Activated T-helper 1 cell treated with anti-CD3 and anti-CD28 coated beads, Interleukin-12 subunit alpha, Interleukin-12 subunit beta, Interleukin-2, Interleukin-4 antibody, amounts not matched to agents 30 ng/mL and 10 ng/mL and 1 ng/mL, durations not matched to agents 14 hours and 24 hours and 36 hours (primary cell): ENCODE results near the gene C2orf74. TPM values are rescaled to one million over a fixed set of nuclear protein-coding genes. Genes with fewer than 3 reads are reported as not detected.
"Not testable (repeated sequence)": the region's sequence is repeated elsewhere in the genome, so short reads cannot be mapped to it uniquely, and the experiment has no call there.

Experiments used
- DNase-seq: peaks from one replicate; pipeline ENCODE4 v3.0.0; 2021; ENCODE audit warnings: low spot score
- H3K27ac Mint-ChIP-seq: one replicate; pipeline ENCODE4 v1.8.0; 2021; ENCODE audit warnings: mild to moderate bottlenecking, mixed read lengths
- H3K27me3 Mint-ChIP-seq: one replicate; pipeline ENCODE4 v1.8.0; 2022; ENCODE audit warnings: mild to moderate bottlenecking, moderate library complexity, mixed read lengths; ENCODE audit not compliant: insufficient read depth
- H3K36me3 Mint-ChIP-seq: one replicate; pipeline ENCODE4 v1.8.0; 2021; ENCODE audit warnings: low read depth, mixed read lengths
- H3K4me1 Mint-ChIP-seq: one replicate; pipeline ENCODE4 v1.8.0; 2021; ENCODE audit warnings: low read depth, mixed read lengths
- H3K4me3 Mint-ChIP-seq: one replicate; pipeline ENCODE4 v1.8.0; 2021; ENCODE audit warnings: mild to moderate bottlenecking, moderate library complexity, mixed read lengths
- H3K9me3 Mint-ChIP-seq: one replicate; pipeline ENCODE4 v1.8.0; 2021; ENCODE audit warnings: mixed read lengths
- intact Hi-C: fragments of 100-400 bp; cut with micrococcal nuclease; formaldehyde crosslinking; loops from one replicate; pipeline ENCODE4 v1.15.1; 2024
- total RNA-seq: library from RNA; stranded (reverse); gene quantifications from 2 replicates; pipeline ENCODE4 v1.2.3, GENCODE V29; 2022

Gene C2orf74
- total RNA-seq, 1 donor from 2014 or later = 9.7 TPM

GRCh38 chr2:61187085-61187484 is 25.1 kb downstream of the C2orf74 start:
- H3K27me3 Mint-ChIP-seq = no peaks in the 10 kb centered on the region
- H3K36me3 Mint-ChIP-seq = peaks cover 68% of the 10 kb centered on the region
- no peak overlapping the region for H3K4me3 Mint-ChIP-seq
- peaks cover 39% of the 10 kb centered on the region for H3K4me1 Mint-ChIP-seq
- no peak for DNase-seq
- intact Hi-C loops = no loop called here
- no peaks in the 10 kb centered on the region for H3K9me3 Mint-ChIP-seq
- H3K27ac Mint-ChIP-seq = no peak overlapping the region

- Mint-ChIP-seq H3K4me1 (peaks cover 27% of the 10 kb centered on the region), H3K27ac (peak overlapping the region; percentile 50), H3K4me3 (no peak overlapping the region), H3K36me3 (peaks cover 25% of the 10 kb centered on the region), H3K27me3 (no peaks in the 10 kb centered on the region), H3K9me3 (no peaks in the 10 kb centered on the region)
- DNase-seq = no peak
- intact Hi-C loops = no loop called here
Observed at GRCh38 chr2:61193670-61194561, 31.9 kb downstream of the C2orf74 start.

DNA sequence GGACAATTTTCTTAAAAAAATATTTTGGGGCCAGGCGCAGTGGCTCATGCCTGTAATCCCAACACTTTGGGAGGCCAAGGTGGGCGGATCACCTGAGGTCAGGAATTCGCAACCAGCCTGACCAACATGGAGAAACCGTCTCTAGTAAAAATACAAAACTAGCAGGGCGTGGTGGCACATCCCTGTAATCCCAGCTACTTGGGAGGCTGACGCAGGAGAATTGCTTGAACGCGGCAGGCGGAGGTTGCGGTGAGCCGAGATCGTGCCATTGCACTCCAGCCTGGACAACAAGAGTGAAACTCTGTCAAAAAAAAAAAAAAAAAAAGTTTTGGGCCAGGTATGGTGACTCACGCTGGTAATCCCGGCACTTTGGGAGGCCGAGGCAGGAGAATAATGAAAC is 32.7 kb downstream of the C2orf74 start:
- peaks cover 27% of the 10 kb centered on the region for H3K36me3 Mint-ChIP-seq
- H3K9me3 Mint-ChIP-seq, intact Hi-C loops: not testable (repeated sequence)

GRCh38 chr2:61196671-61197070 is 34.7 kb downstream of the C2orf74 start:
- no peaks in the 10 kb centered on the region for H3K9me3 Mint-ChIP-seq
- H3K27me3 Mint-ChIP-seq = no peaks in the 10 kb centered on the region
- DNase-seq = no peak
- H3K4me1 Mint-ChIP-seq = peaks cover 19% of the 10 kb centered on the region
- peaks cover 19% of the 10 kb centered on the region for H3K36me3 Mint-ChIP-seq
- no peak overlapping the region for H3K27ac Mint-ChIP-seq
- intact Hi-C loops = no loop called here
- no peak overlapping the region for H3K4me3 Mint-ChIP-seq

More for the DNA sequence above, 32.7 kb downstream of the C2orf74 start:
- H3K27ac Mint-ChIP-seq, H3K27me3 Mint-ChIP-seq, H3K4me3 Mint-ChIP-seq, DNase-seq: not testable (repeated sequence)
- peaks cover 27% of the 10 kb centered on the region for H3K4me1 Mint-ChIP-seq

DNA sequence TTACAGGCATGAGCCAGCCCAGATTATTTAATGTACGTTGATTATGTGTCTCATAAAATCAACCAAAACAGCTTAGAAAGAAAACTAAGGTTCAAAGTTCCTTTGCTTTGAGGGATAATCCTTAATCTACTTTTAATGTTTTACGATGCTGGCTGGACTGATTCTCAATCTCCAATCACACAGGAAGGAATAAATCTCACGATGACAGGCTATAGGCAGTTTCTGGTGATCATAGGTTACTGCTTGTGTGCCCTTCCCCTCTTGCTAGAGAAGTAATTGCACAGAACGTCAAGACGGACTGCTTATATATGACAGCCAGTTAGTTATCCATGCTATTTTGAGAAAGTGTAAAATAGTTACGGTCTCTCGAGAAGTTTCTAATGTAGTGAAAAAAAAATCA is 43.1 kb downstream of the C2orf74 start:
- no peaks in the 10 kb centered on the region for H3K4me1 Mint-ChIP-seq
- H3K4me3 Mint-ChIP-seq = no peak overlapping the region
- H3K27ac Mint-ChIP-seq = no peak overlapping the region
- H3K9me3 Mint-ChIP-seq = no peaks in the 10 kb centered on the region
- peaks cover 44% of the 10 kb centered on the region for H3K36me3 Mint-ChIP-seq
- no peak for DNase-seq
- no peaks in the 10 kb centered on the region for H3K27me3 Mint-ChIP-seq
- intact Hi-C loops = no loop called here

- H3K4me1 Mint-ChIP-seq = no peaks in the 10 kb centered on the region
Observed at GRCh38 chr2:61210332-61210981, 48.5 kb downstream of the C2orf74 start.

DNA sequence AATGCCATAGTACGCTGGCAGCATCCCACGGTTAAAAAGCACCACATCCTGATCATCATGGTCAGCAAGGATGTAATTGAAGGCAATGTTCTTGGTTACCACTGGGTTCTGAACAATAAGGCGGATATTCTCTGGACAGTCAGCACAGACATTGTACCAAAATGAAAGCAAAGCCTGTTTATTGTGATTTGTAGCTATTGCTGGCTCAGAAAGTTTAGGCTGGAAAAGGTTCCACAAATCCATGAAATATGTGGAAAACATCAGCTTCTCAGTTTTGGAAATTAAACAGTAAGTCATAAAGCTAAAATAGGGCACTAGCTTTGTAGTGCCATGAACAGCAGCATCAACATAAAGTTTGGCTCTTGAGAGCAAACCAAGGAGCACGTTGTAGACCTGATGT is 52.2 kb downstream of the C2orf74 start:
- intact Hi-C loops = no loop called here
- H3K27ac Mint-ChIP-seq = no peak overlapping the region
- peaks cover 17% of the 10 kb centered on the region for H3K36me3 Mint-ChIP-seq
- no peak overlapping the region for H3K4me3 Mint-ChIP-seq
- no peaks in the 10 kb centered on the region for H3K27me3 Mint-ChIP-seq
- DNase-seq = no peak
- H3K4me1 Mint-ChIP-seq = no peaks in the 10 kb centered on the region
- H3K9me3 Mint-ChIP-seq = no peaks in the 10 kb centered on the region

More at GRCh38 chr2:61210332-61210981, 48.5 kb downstream of the C2orf74 start:
- Mint-ChIP-seq H3K4me3 (no peak overlapping the region), H3K9me3 (no peaks in the 10 kb centered on the region), H3K36me3 (peaks cover 20% of the 10 kb centered on the region), H3K27ac (no peak overlapping the region), H3K27me3 (no peaks in the 10 kb centered on the region)
- no peak for DNase-seq
- intact Hi-C loops = no loop called here

Other genes with a start within 250 kb of the C2orf74 start
- gene PEX13, start 144.5 kb upstream of the C2orf74 start, total RNA-seq = 15.9 and 20.0 TPM in 2 replicates
- gene PUS10, start 143.9 kb upstream of the C2orf74 start, total RNA-seq = 5.9 and 7.6 TPM in 2 replicates
- gene SANBR, start 96.3 kb upstream of the C2orf74 start, total RNA-seq = 2.0 and 2.2 TPM in 2 replicates